Measurements from ENCODE around the gene MED13. TPM values are rescaled to one million over a fixed set of nuclear protein-coding genes. Genes with fewer than 3 reads are reported as not detected.

MED13 gene
- total RNA-seq, 2 donors from 2014 or later = 37.4 to 41.5 TPM

- Histone ChIP-seq H3K27me3 (no peaks in the 10 kb centered on the region), H3K36me3 (replicated peaks in 1 of 2; ENCODE audit: insufficient read depth in 1 of 2, low read depth in 2 of 2) (no peaks in the 10 kb centered on the region), H3K4me3 (no peak overlapping the region), H3K27ac (no peak overlapping the region), H3K9me3 (no peaks in the 10 kb centered on the region), H3K4me1 (no peaks in the 10 kb centered on the region)
- WGBS, 2 donors = 87 to 96% methylated on average over 7 of the region's 7 CpGs
- intact Hi-C loops (cut with DNase I) = no loop called here
- ATAC-seq (no peak), DNase-seq (no peak)
- no peak for TF ChIP-seq CTCF (IDR thresholded peaks at IDR 0.05)
- no peak for TF ChIP-seq POLR2A (IDR thresholded peaks at IDR 0.05)
Measured at GRCh38 chr17:61908292-61909037, 156.6 kb downstream of the MED13 start.

GRCh38 chr17:61907361-61907760 is 157.7 kb downstream of the MED13 start:
- Histone ChIP-seq H3K4me1 (no peaks in the 10 kb centered on the region), H3K36me3 (replicated peaks in 1 of 2; ENCODE audit: insufficient read depth in 1 of 2, low read depth in 2 of 2) (peaks cover 0 to 2% of the 10 kb centered on the region in 2 donors), H3K9me3 (no peaks in the 10 kb centered on the region), H3K27me3 (no peaks in the 10 kb centered on the region), H3K27ac (no peak overlapping the region), H3K4me3 (no peak overlapping the region)
- no peak for ATAC-seq
- DNase-seq = no peak
- intact Hi-C loops (cut with DNase I) = no loop called here
- 87% methylated on average over 5 of the region's 5 CpGs for WGBS, 2 donors
- no peak for TF ChIP-seq POLR2A (IDR thresholded peaks at IDR 0.05)
- TF ChIP-seq CTCF (IDR thresholded peaks at IDR 0.05) = no peak

GRCh38 chr17:61904094-61904710 is 160.9 kb downstream of the MED13 start:
- intact Hi-C loops (cut with DNase I) = no loop called here
- WGBS, 2 donors = 92 to 93% methylated on average over 5 of the region's 5 CpGs
- H3K36me3 ChIP-seq (replicated peaks in 1 of 2; ENCODE audit: insufficient read depth in 1 of 2, low read depth in 2 of 2) = peaks cover 0 to 2% of the 10 kb centered on the region in 2 donors
- H3K9me3 ChIP-seq = no peaks in the 10 kb centered on the region
- no peak overlapping the region for H3K27ac ChIP-seq
- TF ChIP-seq CTCF (IDR thresholded peaks at IDR 0.05) = no peak
- no peak for TF ChIP-seq POLR2A (IDR thresholded peaks at IDR 0.05)
- no peaks in the 10 kb centered on the region for H3K27me3 ChIP-seq
- DNase-seq = no peak
- H3K4me1 ChIP-seq = no peaks in the 10 kb centered on the region
- no peak for ATAC-seq
- H3K4me3 ChIP-seq = no peak overlapping the region

- no peak for ATAC-seq
- TF ChIP-seq POLR2A (IDR thresholded peaks at IDR 0.05) = no peak
- Histone ChIP-seq H3K4me1 (no peaks in the 10 kb centered on the region), H3K9me3 (no peaks in the 10 kb centered on the region), H3K27ac (no peak overlapping the region), H3K4me3 (no peak overlapping the region), H3K27me3 (no peaks in the 10 kb centered on the region), H3K36me3 (replicated peaks in 1 of 2; ENCODE audit: insufficient read depth in 1 of 2, low read depth in 2 of 2) (peaks cover 0 to 2% of the 10 kb centered on the region in 2 donors)
- intact Hi-C loops (cut with DNase I) = no loop called here
- DNase-seq = no peak
- 94 to 96% methylated on average over 3 of the region's 3 CpGs for WGBS, 2 donors
Measured at GRCh38 chr17:61903251-61903650, 161.8 kb downstream of the MED13 start.

GRCh38 chr17:61897548-61898180 is 167.4 kb downstream of the MED13 start:
- ATAC-seq (no peak), DNase-seq (no peak)
- Histone ChIP-seq H3K4me3 (no peak overlapping the region), H3K36me3 (replicated peaks in 1 of 2; ENCODE audit: insufficient read depth in 1 of 2, low read depth in 2 of 2) (no peaks in the 10 kb centered on the region), H3K27me3 (no peaks in the 10 kb centered on the region), H3K9me3 (no peaks in the 10 kb centered on the region), H3K4me1 (no peaks in the 10 kb centered on the region), H3K27ac (no peak overlapping the region)
- TF ChIP-seq POLR2A (IDR thresholded peaks at IDR 0.05) (no peak), CTCF (IDR thresholded peaks at IDR 0.05) (no peak)
- 85 to 91% methylated on average over 2 of the region's 2 CpGs for whole genome bisulfite sequencing, 2 donors
- intact Hi-C loops (cut with DNase I) = no loop called here
